Glomerular endothelial cell (primary cell): ENCODE data around the gene ADARB2. TPM values are rescaled to one million over a fixed set of nuclear protein-coding genes. Genes with fewer than 3 reads are reported as not detected.

Experiments used
- DNase-seq: peaks from one replicate; pipeline ENCODE4 v3.0.0-alpha.2; 2011; ENCODE audit warnings: low read depth, low spot score; ENCODE audit errors: extremely low read depth
- total RNA-seq: library from RNA; depleted of rRNA; stranded (reverse); fragments of >200 nt; gene quantifications from 2 replicates; pipeline ENCODE4 v1.2.3, GENCODE V29; 2015

ADARB2 gene
- total RNA-seq, 1 donor from 2014 or later, result 0.23 TPM

DNA sequence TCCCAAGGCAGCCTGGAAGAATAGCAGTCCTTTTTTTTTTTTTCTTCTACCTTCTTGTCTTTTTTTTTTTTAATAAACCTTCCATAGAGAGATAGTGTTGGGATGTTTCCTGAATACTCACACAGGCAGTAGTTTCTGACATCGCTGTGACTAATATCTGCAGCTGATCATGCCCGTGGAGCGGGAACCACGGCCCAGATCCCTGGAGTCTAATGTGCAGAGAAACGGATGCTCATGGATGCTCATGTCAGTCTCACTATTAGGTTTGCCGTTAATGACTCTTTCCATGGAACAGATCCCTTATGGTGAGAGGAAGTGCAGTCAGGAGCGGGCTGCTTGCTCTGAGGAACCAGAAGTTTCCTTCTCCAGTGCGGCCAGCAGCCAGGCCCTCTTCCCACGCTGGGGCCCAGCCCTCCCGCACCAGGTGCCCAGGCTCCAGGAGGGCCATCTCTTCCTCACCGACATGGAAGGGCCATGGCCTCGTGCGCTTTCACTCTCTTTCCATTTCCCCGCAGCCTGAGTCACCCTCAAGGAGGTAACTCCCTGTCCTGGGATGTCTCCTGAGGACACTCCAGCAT is 548.7 kb downstream of the ADARB2 start:
- DNase-seq, result no peak

DNA sequence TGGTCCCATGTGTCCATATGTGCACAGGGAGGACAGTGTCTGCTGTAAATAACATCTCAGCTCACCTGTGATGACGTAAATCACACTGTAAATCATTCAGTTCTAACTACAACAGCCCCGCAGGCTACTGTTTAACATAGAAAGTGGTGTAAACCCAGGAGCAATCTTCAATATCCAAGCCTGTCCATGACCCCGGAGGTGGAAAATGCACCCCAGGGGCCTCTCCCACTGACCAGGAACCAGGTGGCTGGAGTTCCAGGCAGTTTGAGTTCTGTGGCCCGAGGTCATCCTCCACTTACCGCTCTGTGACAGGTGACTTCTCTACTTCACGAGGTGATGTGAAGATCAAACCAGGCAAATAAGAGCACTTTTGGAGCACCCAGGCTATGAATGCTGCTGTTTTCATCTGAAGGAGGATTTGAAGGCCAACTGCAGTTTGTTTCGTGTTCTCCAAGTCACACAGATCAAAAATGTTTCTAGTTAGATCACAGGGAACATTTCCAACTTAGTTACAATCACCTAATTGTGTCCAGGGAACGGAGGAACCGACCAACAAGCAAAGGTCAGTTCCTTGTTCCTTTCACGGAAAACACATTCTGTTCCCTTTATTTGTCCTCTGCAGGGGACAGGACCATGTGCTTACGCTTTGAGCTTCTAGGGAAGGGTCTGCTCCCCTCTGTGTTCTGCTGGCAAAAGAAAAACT is 549.3 kb downstream of the ADARB2 start:
- DNase-seq, result no peak

DNA sequence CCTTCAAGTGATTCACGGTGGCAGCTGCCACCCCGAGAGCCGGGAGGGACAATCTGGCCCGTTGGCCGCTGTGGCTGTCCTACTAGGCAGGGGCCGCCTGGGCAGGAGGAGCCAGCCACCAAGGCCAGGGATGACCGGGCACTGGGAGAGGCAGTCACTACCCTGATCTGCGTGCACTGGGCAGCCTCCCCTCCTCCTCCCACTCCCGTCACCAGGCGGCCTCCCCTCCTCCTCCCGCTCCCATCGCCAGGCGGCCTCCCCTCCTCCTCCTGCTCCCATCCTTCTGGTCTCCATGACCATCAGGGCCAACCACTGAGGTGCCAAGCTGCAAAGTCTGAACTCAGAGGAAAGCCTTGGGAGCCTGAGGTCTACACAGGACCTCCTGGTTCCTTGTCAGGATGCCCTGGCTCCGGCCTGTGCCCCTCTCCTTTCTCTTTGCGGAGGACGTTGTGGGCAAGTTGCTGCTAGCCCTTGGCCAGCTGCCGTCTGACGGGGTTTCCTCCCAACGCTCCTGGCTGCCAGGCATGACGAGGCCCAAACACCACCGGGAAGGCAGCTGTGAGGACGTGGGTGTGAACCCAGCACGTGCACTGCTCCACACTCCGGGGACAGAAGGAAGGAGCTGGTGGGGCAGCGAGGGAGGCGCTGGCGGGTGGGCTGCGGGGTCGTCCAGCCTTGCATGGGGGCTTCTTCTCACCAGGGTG is 550.0 kb downstream of the ADARB2 start:
- no peak for DNase-seq

DNA sequence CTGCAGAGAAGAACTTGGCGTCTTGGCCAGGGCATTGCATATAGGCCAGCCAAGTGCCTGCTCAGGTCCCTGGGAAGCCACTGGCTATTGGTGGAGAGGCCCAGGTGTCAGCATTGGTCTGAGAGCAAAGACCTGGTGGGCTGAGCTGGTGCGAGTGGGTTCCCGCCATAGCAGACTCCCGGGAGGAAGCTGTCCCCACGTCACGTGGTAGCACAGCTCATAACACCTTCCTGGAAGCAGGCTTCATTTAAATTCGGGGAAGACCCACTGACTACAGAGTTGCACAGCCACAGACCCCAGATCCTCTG is 550.7 kb downstream of the ADARB2 start:
- no peak for DNase-seq

DNA sequence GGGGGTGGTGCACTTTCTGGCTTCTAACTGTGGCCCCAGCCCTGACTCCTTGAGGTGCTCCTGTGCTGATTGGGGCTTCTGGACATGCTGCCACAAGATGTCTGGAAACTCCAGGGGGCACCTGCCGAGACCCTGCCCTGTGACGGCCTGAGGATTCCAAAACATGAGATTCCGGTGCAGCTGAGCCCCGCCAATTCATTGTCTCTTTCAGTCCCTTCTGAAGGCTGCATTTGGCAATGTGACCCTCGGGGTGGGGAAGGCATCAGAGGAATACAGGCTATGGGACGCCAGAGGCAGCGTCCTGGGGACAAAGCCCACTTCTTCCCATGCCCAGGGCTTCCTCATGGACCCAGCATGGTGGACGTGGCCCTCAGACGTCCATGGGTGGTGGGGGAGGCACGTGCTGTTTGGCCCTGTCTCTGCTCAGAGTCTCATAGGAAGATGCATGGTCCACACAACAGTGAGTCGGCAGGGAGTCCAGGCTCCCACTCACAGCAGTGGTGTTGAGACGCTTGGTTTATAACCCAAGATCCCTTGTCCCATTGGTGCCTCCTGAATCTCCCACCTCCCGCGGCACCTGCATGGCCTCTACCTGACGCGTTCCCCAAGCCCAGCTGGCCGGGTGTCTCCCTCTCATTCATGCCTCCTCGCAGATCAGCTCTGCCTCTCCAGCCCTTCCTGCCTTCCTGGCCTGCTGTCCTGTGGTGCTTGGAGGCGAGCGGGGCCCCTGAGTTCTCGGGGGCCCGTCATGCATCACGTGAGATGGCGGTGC is 551.2 kb downstream of the ADARB2 start:
- DNase-seq, result no peak

DNA sequence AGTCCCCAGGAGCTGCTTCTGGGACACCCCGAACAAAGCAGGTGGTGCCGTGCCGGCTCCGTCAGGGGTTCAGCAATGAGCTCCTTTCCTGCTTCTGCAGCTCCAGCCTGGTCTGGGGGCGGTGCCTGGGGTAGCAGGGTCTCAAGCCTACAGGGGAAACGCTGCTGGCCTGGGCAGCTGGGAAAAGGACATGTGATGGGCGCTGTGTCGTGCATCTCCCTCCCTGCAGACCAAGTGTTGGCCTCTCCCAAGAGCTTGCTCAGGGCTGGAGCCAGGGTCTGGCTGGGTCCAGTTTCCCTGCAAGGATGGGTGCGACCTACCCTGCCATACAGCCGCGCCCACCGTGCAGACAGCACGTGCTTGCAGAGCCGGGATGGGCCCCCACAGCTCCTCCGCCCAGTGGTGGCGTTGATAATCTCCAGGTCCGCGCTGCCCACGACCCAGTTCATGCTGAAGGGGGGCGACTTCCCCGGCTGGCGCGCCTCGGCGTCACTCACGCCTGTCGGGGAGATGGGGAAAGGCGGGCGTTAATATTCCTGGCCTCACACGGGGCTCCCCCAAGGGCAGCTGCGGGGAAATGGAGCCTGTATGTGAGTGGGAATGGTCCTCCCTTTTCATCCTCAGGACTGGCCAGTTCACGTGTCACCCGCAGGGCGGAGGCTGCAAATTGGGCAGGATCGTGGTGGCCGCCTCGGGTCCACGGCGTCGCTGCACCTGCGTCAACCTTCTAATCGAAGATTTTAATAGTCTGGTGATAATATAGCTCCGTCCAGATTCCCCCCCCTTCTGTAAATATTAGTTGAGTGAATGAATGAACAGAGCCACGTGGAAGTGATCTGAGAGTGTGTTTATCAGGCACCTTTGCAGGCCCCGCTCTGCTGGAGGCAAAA is 552.5 kb downstream of the ADARB2 start:
- no peak for DNase-seq

DNA sequence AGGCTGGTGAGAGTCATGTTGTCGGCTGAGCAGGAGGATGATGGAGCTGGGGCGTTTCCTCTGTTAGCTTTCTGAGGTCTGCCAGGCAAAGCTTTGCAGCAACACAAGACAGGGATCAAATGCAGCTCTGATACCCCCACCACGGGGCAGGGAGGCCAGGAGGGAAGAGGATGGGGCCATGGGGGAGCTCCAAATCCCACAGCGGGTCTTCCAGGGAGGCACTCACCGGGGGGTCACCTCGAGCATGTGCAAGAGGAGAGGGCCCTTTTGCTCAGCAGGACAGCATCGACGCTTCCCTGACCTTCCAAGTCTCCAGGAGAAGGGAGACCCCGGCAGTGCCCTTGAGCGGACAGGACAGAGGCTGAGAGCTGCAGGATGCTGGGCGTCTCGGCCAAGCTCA is 553.6 kb downstream of the ADARB2 start:
- no peak for DNase-seq

DNA sequence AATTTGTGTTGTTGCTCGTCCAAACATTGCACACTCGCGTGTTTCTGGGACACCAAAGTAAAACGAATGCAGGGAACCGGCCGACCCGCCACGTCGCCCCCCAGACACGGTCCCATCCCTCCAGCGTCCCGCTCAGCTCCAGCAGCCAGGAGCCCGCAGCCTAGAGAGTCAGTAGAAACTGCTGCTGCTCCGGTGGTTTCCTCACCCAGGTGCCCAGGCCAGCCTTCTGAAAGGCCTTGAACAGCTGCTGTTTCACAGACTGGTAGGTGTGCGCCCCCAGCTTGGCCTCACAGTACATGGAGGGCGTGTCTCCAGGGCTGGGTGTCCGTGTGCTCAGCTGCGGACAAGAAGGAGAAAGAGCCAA is 554.3 kb downstream of the ADARB2 start:
- DNase-seq, result no peak

DNA sequence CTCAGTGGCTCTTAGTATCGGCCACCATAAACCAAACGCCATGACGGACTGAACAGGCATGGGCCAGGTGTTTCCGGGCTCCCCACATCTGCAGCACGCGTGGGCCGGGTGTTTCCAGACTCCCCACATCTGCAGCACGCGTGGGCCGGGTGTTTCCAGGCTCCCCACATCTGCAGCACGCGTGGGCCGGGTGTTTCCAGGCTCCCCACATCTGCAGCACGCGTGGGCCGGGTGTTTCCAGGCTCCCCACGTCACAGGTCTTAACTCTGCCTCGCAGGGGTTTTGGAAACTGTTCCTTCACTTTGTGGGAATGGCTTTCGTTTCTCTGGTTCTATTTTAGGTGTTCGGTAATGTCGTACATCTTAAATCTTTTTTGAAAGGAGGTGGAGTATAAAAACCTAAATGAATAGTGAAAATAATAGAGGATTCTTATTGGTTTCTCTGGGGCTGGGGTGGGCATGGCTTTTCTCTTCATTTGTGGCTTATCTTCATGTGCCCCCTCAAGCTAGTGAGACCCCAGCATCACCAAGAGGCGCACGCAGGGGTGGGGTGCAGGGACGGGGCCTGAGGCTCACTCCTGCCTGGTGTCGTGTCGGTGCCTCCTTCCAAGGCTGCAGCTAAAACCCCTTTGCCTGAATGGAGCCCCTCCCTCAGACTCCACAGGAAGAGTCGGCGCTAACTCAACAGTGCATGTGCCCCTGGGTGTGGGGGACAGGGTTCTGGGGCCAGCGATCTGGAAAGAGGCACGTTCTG is 554.9 kb downstream of the ADARB2 start:
- DNase-seq, result no peak

DNA sequence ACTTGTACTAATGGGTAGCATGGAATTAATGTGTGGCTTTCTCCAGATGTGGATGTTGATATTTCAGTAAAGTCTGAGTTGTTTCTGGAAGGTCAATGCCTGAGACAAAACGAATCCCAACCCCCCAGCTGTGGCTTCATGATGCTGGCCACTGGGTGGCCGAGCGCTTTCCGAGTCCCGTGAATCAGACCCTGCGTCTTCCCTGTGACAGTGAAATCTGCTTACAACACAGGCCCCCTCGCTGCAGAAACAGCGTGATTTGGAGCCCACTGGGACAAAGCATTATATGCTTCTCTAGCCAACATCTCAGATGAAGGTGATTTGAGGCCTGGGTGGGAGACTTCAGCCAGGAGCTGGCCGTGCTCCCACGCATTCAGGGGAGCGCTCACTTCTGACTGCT is 556.5 kb downstream of the ADARB2 start:
- DNase-seq, result no peak

DNA sequence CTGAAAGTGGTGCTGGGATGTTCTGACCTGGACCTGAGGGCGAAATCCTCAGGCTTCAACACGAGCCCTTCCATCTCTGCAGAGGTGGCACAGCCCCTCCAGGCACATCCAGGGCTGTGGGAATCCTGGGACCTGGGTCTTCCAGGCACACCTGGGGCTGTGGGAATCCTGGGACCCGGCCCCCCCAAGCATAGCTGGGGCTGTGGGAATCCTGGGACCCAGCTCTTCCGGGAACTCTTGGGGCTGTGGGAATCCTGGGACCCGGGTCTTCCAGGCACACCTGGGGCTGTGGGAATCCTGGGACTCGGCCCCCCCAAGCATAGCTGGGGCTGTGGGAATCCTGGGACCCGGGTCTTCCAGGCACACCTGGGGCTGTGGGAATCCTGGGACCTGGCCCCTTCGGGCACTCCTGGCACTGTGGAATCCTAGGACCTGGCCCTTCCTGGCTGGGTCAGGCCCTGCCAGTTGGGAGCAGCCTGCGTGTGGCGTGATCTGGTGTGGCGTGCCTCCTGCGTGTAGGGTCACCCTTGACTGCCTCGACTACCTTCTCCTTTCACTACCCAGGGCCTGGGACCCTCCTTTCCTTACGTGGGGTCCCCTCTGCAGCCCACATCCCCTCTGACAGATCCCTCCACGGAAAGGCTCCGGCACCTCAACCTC is 557.1 kb downstream of the ADARB2 start:
- DNase-seq, result no peak

DNA sequence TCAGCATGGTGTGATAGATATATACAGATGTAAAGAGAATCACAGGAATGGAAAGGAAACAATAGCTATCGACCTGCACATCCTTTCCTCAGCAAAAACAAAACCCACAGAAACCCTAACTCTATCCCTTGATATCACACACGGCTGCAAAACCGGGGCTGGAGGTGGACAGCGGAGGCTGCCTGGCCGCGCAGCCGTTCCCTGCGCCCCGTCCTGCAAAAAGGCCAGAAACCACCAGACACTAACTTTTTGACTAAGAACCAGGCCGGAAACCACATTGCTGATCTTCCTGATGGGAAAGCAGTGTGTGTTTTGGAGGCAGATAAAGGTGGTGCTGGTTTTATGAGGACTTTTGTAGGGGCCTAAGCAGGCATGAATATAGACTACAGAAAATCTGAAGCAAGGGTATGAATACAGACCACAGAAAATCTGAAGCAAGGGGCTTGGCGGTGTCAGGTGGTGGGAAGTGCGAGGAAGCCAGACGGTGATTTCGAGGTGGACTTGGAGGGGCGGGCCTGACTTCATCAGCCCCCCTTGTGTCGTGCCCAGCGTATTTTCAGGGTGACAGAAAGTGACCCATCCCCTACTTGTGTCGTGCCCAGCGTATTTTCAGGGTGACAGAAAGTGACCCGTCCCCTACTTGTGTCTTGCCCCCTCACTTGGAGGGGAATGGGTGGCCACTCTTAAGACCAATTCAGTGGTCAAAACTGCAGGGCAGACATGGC is 557.8 kb downstream of the ADARB2 start:
- DNase-seq, result no peak

DNA sequence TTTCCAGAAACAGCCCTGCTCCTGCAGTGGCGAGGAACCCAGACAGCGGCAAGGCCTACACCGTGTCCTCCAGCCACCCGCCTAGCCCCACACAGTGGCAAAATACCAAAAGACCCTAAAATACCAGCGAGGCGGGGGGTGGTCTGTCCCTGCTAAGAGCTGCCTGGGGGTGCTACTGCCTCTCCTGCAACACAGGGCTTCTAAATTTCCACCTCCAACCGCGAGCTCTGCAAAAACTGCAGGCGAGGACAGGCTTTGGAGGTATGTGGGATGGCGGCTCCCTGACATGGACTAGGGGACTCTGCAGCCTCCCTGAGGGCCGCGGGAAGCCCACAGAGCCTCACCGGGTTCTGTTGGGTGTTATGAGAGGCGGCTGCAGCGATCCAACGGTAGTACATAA is 558.8 kb downstream of the ADARB2 start:
- DNase-seq, result no peak

DNA sequence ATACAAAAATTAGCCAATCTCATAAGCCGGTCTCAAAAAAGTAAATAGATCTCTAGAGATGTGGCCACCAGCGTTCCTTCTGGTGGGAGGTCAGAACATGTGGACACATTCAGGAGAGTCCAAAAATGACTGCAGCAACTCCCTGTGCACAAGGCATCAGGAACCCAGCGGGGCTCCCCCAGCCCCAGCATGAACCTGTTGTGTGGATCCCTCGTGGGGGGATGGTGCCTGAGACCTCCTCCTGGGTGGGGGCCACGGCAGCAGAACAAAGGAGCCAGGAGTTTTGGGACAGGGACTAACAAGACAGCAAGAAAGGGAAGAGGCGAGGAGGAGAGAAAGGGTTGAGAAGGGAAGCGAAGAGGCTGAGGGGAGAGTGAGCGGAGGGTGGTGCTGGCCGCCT is 559.4 kb downstream of the ADARB2 start:
- DNase-seq, result no peak

DNA sequence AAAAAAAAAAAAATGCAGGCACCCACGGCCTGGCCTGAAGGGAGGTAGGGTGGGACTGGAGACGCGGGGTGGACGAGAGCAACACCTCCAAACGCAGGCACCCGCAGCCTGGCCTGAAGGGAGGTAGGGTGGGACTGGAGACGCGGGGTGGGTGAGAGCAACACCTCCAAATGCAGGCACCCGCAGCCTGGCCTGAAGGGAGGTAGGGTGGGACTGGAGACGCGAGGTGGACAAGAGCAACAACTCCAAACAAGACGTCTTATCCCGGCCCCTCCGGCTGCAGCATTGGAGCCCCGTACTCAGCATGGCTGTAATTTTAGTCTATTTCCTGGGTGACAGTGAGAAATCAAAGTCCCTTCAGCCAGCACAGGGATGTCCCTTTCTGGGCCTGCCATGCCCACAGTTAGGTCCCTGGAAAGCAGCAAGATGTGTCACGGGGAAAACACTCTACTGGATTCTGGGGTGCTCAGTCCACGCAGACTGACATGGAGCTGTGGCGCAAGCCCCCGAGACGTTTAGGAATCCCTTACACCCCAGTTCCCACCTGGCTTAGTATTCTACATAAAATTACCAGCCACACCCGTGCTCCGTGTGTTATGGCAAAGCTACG is 561.3 kb downstream of the ADARB2 start:
- no peak for DNase-seq

DNA sequence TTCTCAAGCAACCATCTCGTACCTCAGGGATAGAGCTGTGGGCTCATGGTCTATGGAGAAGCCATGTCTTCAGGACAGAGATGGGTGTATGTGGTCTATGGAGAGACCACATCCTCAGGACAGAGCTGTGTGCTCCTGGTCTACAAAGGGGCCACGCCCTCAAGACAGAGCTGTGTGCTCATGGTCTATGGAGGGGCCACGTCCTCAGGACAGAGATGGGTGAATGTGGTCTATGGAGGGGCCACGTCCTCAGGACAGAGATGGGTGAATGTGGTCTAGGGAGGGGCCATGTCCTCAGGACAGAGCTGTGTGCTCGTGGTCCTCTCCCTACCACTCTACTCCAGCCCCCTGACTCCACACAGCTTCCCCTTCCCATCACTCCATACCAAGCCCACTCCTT is 563.3 kb downstream of the ADARB2 start:
- DNase-seq, result no peak

DNA sequence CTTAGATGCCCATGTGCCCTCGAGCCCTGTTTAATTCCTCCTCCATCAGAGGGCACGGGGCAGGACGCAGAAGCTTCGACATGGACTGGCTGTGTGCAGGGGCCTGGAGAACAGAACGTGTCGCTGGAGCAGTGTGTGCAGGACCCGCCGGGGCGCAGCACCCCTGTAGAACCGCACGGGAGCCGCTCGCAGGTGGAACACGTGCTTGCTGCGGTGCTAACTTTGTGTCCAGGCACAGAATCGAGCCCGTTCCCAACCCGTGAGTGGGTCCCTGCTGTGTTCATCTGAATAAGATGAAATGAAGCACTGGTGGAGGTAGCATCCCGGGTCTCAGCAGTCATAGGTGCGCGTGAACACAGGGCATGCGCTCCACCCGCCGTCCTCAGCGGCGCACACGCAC is 564.2 kb downstream of the ADARB2 start:
- DNase-seq, result no peak

DNA sequence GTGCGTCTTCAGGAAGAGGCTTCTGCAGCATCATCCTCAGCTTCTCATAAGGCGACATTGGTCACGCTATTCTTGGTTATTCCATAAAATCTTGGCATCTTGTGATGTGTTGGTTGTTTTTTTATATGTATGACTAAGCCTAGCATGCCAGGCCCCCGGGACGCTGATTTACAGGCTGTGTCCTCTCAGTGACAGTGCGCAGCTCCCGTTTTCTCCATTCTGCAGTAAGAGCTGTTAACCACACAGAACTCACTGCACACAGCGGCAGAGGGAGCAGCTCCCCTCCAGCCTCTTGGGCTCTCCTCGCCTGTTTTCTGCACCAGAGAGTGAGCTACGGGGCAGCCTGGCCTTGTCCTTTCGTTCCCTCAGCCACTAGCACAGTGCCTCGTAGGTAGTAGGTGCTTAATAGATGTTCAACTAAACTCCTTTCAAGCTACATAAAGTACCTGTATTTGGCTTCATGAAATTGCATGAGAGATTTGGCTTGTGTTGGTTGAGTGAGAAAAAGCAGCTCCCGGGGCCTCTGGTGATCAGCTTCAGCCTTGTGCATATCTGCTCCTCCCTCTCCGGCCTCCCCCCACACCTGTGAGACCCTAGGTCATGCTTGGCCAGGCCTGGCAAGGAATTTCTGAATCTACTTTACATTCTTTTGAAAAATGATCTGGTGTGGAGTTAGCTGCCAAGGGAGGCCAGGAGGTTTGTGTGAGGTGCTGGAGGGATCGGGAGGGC is 564.9 kb downstream of the ADARB2 start:
- no peak for DNase-seq
